Measurements from ENCODE around the gene CHURC1.

Gene CHURC1

GRCh38 chr14:64983439-64984310, 69.4 kb downstream of the CHURC1 start:
- H3K9me3 ChIP-seq (ENCODE audit: control insufficient read depth, low read depth, low read length), result no peaks in the 10 kb centered on the region
- peaks cover 17% of the 10 kb centered on the region for H3K27me3 ChIP-seq (ENCODE audit: control insufficient read depth, insufficient read depth, low read length)
- peaks cover 12% of the 10 kb centered on the region for H3K4me1 ChIP-seq (ENCODE audit: control insufficient read depth, low read depth, low read length)
- no peak overlapping the region for H3K27ac ChIP-seq (ENCODE audit: low read length)
- H3K36me3 ChIP-seq (ENCODE audit: control insufficient read depth, low read depth, low read length), result no peaks in the 10 kb centered on the region
- no peak overlapping the region for H3K9ac ChIP-seq (ENCODE audit: low read length)
- H3K4me3 ChIP-seq (ENCODE audit: low read length), result peak overlapping the region; percentile 67
